Gastroesophageal sphincter (tissue), 3 donors: Measurements from ENCODE around the gene ATXN3L.

Experiments used
- CTCF ChIP-seq, 4 experiments: fragments of 200-600 bp in 2 of 4; fragments of 450-650 bp in 2 of 4; sonication (generic) in 1 of 4; IDR thresholded peaks; one replicate each; pipeline ENCODE4 v1.5.1; 2017 to 2019; ENCODE audit warnings: antibody characterized with exemption in 4 of 4, mild to moderate bottlenecking in 2 of 4, moderate library complexity in 2 of 4
- POLR2A ChIP-seq, 2 donors: fragments of 450-650 bp; IDR thresholded peaks; one replicate each; pipeline ENCODE4 v1.6.1; 2017; ENCODE audit warnings: antibody characterized with exemption in 2 of 2, mild to moderate bottlenecking in 2 of 2, moderate library complexity in 1 of 2

GRCh38 chrX:13327666-13328065 lies 7.8 kb upstream of the ATXN3L start:
- TF ChIP-seq CTCF (IDR thresholded peaks at IDR 0.05) (no peak), POLR2A (IDR thresholded peaks at IDR 0.05) (no peak)
